Measurements from ENCODE around the gene DOC2A.

The DOC2A gene

GRCh38 chr16:29987371-29988085 lies 23.3 kb downstream of the DOC2A start:
- DNase-seq: no peak

GRCh38 chr16:29986931-29987330 lies 23.9 kb downstream of the DOC2A start:
- no peak for DNase-seq

- no peak for DNase-seq
Observed at GRCh38 chr16:29986231-29986630, 24.6 kb downstream of the DOC2A start.

GRCh38 chr16:29985271-29985811 lies 25.5 kb downstream of the DOC2A start:
- DNase-seq: no peak

GRCh38 chr16:29984764-29985147 lies 26.1 kb downstream of the DOC2A start:
- no peak for DNase-seq

GRCh38 chr16:29984137-29984763 lies 26.6 kb downstream of the DOC2A start:
- no peak for DNase-seq

- DNase-seq: no peak
Observed at GRCh38 chr16:29983420-29984136, 27.2 kb downstream of the DOC2A start.

- DNase-seq: no peak
Observed at GRCh38 chr16:29982560-29983419, 28.0 kb downstream of the DOC2A start.

GRCh38 chr16:29978564-29979270 lies 32.1 kb downstream of the DOC2A start:
- DNase-seq: no peak

GRCh38 chr16:29978081-29978480 lies 32.7 kb downstream of the DOC2A start:
- DNase-seq: no peak

- DNase-seq: no peak
Observed at GRCh38 chr16:29977063-29977825, 33.6 kb downstream of the DOC2A start.

- DNase-seq: no peak
Observed at GRCh38 chr16:29975811-29976511, 34.9 kb downstream of the DOC2A start.

GRCh38 chr16:29975134-29975538 lies 35.7 kb downstream of the DOC2A start:
- DNase-seq: no peak

GRCh38 chr16:29974291-29975133 lies 36.3 kb downstream of the DOC2A start:
- DNase-seq: no peak

- DNase-seq: peak; percentile 93
Observed at GRCh38 chr16:29973384-29974246, 37.2 kb downstream of the DOC2A start, which contains the start of gene TAOK2. Gene TAOK2 (plus strand): TSS chr16:29973868. CDS start chr16:29977773, 3,905 bp downstream.

GRCh38 chr16:29972992-29973383 lies 37.8 kb downstream of the DOC2A start:
- no peak for DNase-seq

GRCh38 chr16:29972500-29972899 lies 38.3 kb downstream of the DOC2A start:
- no peak for DNase-seq

- DNase-seq: no peak
Observed at GRCh38 chr16:29971304-29971703, 39.5 kb downstream of the DOC2A start.

- no peak for DNase-seq
Observed at GRCh38 chr16:29968205-29968604, 42.6 kb downstream of the DOC2A start.

Measured in stimulated activated CD4-positive, alpha-beta T cell treated with anti-CD3 and anti-CD28 coated beads, Interleukin-4, amount 100 ng/mL, for 1 hour (primary cell).